ENCODE results near the gene GAPT. TPM values are rescaled to one million over a fixed set of nuclear protein-coding genes. Genes with fewer than 3 reads are reported as not detected.

Gene GAPT
- polyA plus RNA-seq, 1 of the 3 experiments (the other 2 are of a cell fraction), result not detected

- Histone ChIP-seq H3K4me1 (ENCODE audit: control insufficient read depth in 1 of 2, insufficient read depth in 2 of 2, low read depth in 1 of 2, low read length in 1 of 2) (no peaks in the 10 kb centered on the region; a peak in 1 of 4 replicates), H4K20me1 (ENCODE audit: insufficient read depth) (peaks cover 22% of the 10 kb centered on the region), H3K9me2 (no peaks in the 10 kb centered on the region), H3K9ac (no peak overlapping the region), H3K27ac (ENCODE audit: low read depth in 2 of 2, low read length in 1 of 2) (peak overlapping the region in 1 of 2 experiments; percentile 8; a peak in 2 of 4 replicates), H3K27me3 (ENCODE audit: insufficient read depth) (no peaks in the 10 kb centered on the region), H3K79me2 (ENCODE audit: insufficient read depth) (peaks cover 14% of the 10 kb centered on the region; the same call in 1 of the 2 replicates), H3K36me3 (replicated peaks in 1 of 2; ENCODE audit: control insufficient read depth in 1 of 2, insufficient read depth in 2 of 2, low read length in 1 of 2) (peaks cover 23 to 27% of the 10 kb centered on the region in 2 experiments), H3K4me2 (no peak overlapping the region), H3K9me3 (no peaks in the 10 kb centered on the region), H3K4me3 (ENCODE audit: low read depth in 2 of 2, low read length in 1 of 2) (no peak overlapping the region), H3F3A (replicated peaks; ENCODE audit: insufficient read depth) (peaks cover 52% of the 10 kb centered on the region), H2AFZ (ENCODE audit: low read depth) (no peak overlapping the region)
- WGBS (ENCODE audit: low lambda C conversion rate), result 82% methylated on average over 3 of the region's 3 CpGs
- CTCF ChIA-PET, result interaction anchor here (6.9 kb wide), 1 partner anchor 11 kb away, joined by 45 read pairs; the partner anchor contains the start of gene PLK2
- TF ChIP-seq TEAD4 (IDR thresholded peaks at IDR 0.05; ENCODE audit: borderline replicate concordance, insufficient read depth) (no peak), SMC3 (IDR thresholded peaks at IDR 0.05; ENCODE audit: low read depth, low read length) (no peak), YY1 (IDR thresholded peaks at IDR 0.05; ENCODE audit: low read depth) (no peak), NFIC (IDR thresholded peaks at IDR 0.05; ENCODE audit: borderline replicate concordance) (no peak), RAD21 (IDR thresholded peaks at IDR 0.05; ENCODE audit: low read length) (no peak), EP300 (IDR thresholded peaks at IDR 0.05; ENCODE audit: borderline replicate concordance in 1 of 2, low read depth in 1 of 2, low read length in 1 of 2) (no peak), CHD2 (IDR thresholded peaks at IDR 0.05; ENCODE audit: low read length, partially characterized antibody) (no peak), RFX5 (IDR thresholded peaks at IDR 0.05; ENCODE audit: low read length) (no peak), PBX3 (IDR thresholded peaks at IDR 0.05) (no peak), CTCF (IDR thresholded peaks at IDR 0.05) (no peak), ELF1 (IDR thresholded peaks at IDR 0.05) (no peak), GATA2 (CRISPR knock-in tag; IDR thresholded peaks at IDR 0.05) (no peak), RCOR1 (IDR thresholded peaks at IDR 0.05; ENCODE audit: low read length) (no peak)
- POLR2A ChIA-PET, result no interaction called here
- no peak for DNase-seq
These were observed 41.2 kb upstream of the GAPT start for GRCh38 chr5:58450018-58450417.

GRCh38 chr5:58450811-58451629, 40.2 kb upstream of the GAPT start:
- no peak overlapping the region for H3K4me2 ChIP-seq
- peaks cover 32% of the 10 kb centered on the region for H4K20me1 ChIP-seq (ENCODE audit: insufficient read depth)
- H3K9me2 ChIP-seq, result no peaks in the 10 kb centered on the region
- H3K4me3 ChIP-seq (ENCODE audit: low read depth in 2 of 2, low read length in 1 of 2), result no peak overlapping the region
- H3K36me3 ChIP-seq (replicated peaks in 1 of 2; ENCODE audit: control insufficient read depth in 1 of 2, insufficient read depth in 2 of 2, low read length in 1 of 2), result peaks cover 33 to 37% of the 10 kb centered on the region in 2 experiments
- H2AFZ ChIP-seq (ENCODE audit: low read depth), result no peak overlapping the region
- no peaks in the 10 kb centered on the region for H3K27me3 ChIP-seq (ENCODE audit: insufficient read depth)
- peaks cover 24% of the 10 kb centered on the region for H3K79me2 ChIP-seq (ENCODE audit: insufficient read depth)
- WGBS (ENCODE audit: low lambda C conversion rate), result 91% methylated on average over 10 of the region's 10 CpGs
- CTCF ChIA-PET, result interaction anchor here (1.0 to 6.9 kb wide), 2 partner anchors 10 to 494 kb away, joined by 3 to 45 read pairs; partner anchors contain the start of gene PLK2
- H3K4me1 ChIP-seq (ENCODE audit: control insufficient read depth in 1 of 2, insufficient read depth in 2 of 2, low read depth in 1 of 2, low read length in 1 of 2), result no peaks in the 10 kb centered on the region; a peak in 1 of 4 replicates
- no peak overlapping the region for H3K9ac ChIP-seq
- POLR2A ChIA-PET, result no interaction called here
- no peaks in the 10 kb centered on the region for H3K9me3 ChIP-seq
- peaks cover 62% of the 10 kb centered on the region for H3F3A ChIP-seq (replicated peaks; ENCODE audit: insufficient read depth)
- no peak overlapping the region; a peak in 1 of 4 replicates for H3K27ac ChIP-seq (ENCODE audit: low read depth in 2 of 2, low read length in 1 of 2)
- no peak for DNase-seq
- TF ChIP-seq GATA2 (CRISPR knock-in tag; IDR thresholded peaks at IDR 0.05) (no peak), SIN3A (IDR thresholded peaks at IDR 0.05; ENCODE audit: borderline replicate concordance, low read depth, low read length) (no peak), RXRA (IDR thresholded peaks at IDR 0.05; ENCODE audit: borderline replicate concordance, low read depth) (no peak), USF1 (IDR thresholded peaks at IDR 0.05; ENCODE audit: borderline replicate concordance, low read depth) (no peak), USF2 (IDR thresholded peaks at IDR 0.05; ENCODE audit: borderline replicate concordance, low read depth, low read length) (no peak), RCOR1 (IDR thresholded peaks at IDR 0.05; ENCODE audit: low read length) (no peak), CTCF (IDR thresholded peaks at IDR 0.05) (no peak), YY1 (IDR thresholded peaks at IDR 0.05; ENCODE audit: low read depth) (no peak), FOXJ3 (CRISPR knock-in tag; IDR thresholded peaks at IDR 0.05) (no peak)

All from SK-N-SH (cell line).